PC-9 (cell line): ENCODE measurements around the gene DENND5A. TPM values are rescaled to one million over a fixed set of nuclear protein-coding genes. Genes with fewer than 3 reads are reported as not detected.

Source experiments
- BruUV-seq: library from RNA; stranded (reverse); fragments of 400-500 nt; replicated peaks from 2 replicates; lab custom pipeline; 2021; lab: Mats Ljungman, UMichigan
- CTCF ChIA-PET: fragments of 300-600 bp; sonication (Branson Sonifier 250); formaldehyde crosslinking; loops from one replicate; lab custom pipeline; 2022; ENCODE audit warnings: antibody characterized with exemption; lab: Charles Lee
- POLR2A ChIA-PET: fragments of 300-600 bp; sonication (Branson Sonifier 250); formaldehyde crosslinking; loops from one replicate; lab custom pipeline; 2022; ENCODE audit warnings: antibody characterized with exemption; ENCODE audit not compliant: unreplicated experiment; lab: Charles Lee
- DNase-seq, 2 experiments: peaks; one replicate each; pipeline versions ENCODE4 v3.0.0 to v3.0.0-alpha.2; 2015 to 2022; ENCODE audit warnings: mixed read lengths in 1 of 2
- H2AFZ ChIP-seq: fragments of 200-600 bp; sonication (generic); 2 replicates; pipeline ENCODE4 v1.8.1; 2017; ENCODE audit warnings: antibody characterized with exemption
- H3F3A ChIP-seq: fragments of 200-600 bp; sonication (generic); 2 replicates; pipeline ENCODE4 v1.8.1; 2017; ENCODE audit warnings: antibody characterized with exemption, mild to moderate bottlenecking, low read depth; ENCODE audit not compliant: insufficient read depth
- H3K27ac ChIP-seq: fragments of 200-600 bp; sonication (generic); 2 replicates; pipeline ENCODE4 v1.6.1; 2016; ENCODE audit warnings: mixed run types
- H3K27me3 ChIP-seq: fragments of 200-600 bp; sonication (generic); 2 replicates; pipeline ENCODE4 v1.6.1; 2016; ENCODE audit warnings: low read depth, mixed run types; ENCODE audit not compliant: insufficient read depth
- H3K36me3 ChIP-seq: fragments of 200-600 bp; sonication (generic); 2 replicates; pipeline ENCODE4 v1.6.1; 2016; ENCODE audit warnings: low read depth, mixed run types
- H3K4me1 ChIP-seq: fragments of 200-600 bp; sonication (generic); replicated peaks from 2 replicates; pipeline ENCODE4 v1.6.1; 2016; ENCODE audit warnings: mixed run types; ENCODE audit not compliant: insufficient read depth
- H3K4me2 ChIP-seq: fragments of 200-600 bp; sonication (generic); 2 replicates; pipeline ENCODE4 v1.6.1; 2017; ENCODE audit warnings: mixed run types
- H3K4me3 ChIP-seq: fragments of 200-600 bp; sonication (generic); 2 replicates; pipeline ENCODE4 v1.6.1; 2016; ENCODE audit warnings: mixed run types
- H3K79me2 ChIP-seq: fragments of 200-600 bp; sonication (generic); 2 replicates; pipeline ENCODE4 v1.6.1; 2017; ENCODE audit warnings: low read depth, mixed run types
- H3K9me2 ChIP-seq: fragments of 200-600 bp; sonication (generic); 2 replicates; pipeline ENCODE4 v1.8.1; 2017; ENCODE audit warnings: mild to moderate bottlenecking; ENCODE audit not compliant: insufficient read depth
- H3K9me3 ChIP-seq: fragments of 200-600 bp; sonication (generic); 2 replicates; pipeline ENCODE4 v1.8.1; 2016; ENCODE audit warnings: low read depth; ENCODE audit not compliant: insufficient read depth
- H4K20me1 ChIP-seq: fragments of 200-600 bp; sonication (generic); 2 replicates; pipeline ENCODE4 v1.8.1; 2017; ENCODE audit not compliant: insufficient read depth
- CTCF ChIP-seq: fragments of 200-600 bp; sonication (generic); conservative IDR thresholded peaks from 2 replicates; pipeline ENCODE4 v1.6.1; 2017; ENCODE audit warnings: mixed run types, antibody characterized with exemption, mild to moderate bottlenecking, moderate library complexity
- EZH2 ChIP-seq: fragments of 200-600 bp; sonication (generic); IDR thresholded peaks from 2 replicates; pipeline ENCODE4 v1.8.0; 2017; ENCODE audit warnings: antibody characterized with exemption, low read depth
- intact Hi-C: fragments of 100-400 bp; cut with micrococcal nuclease; formaldehyde crosslinking; loops from one replicate; pipeline ENCODE4 v1.10.0; 2022; ENCODE audit not compliant: unreplicated experiment
- total RNA-seq: library from RNA; stranded (reverse); gene quantifications from 2 replicates; pipeline ENCODE4 v1.2.3, GENCODE V29; 2021

DENND5A gene
- total RNA-seq, 1 experiment from 2014 or later: 19.8 TPM

- Histone ChIP-seq H2AFZ (no peak overlapping the region), H3K4me3 (no peak overlapping the region), H3F3A (no peaks in the 10 kb centered on the region), H4K20me1 (no peaks in the 10 kb centered on the region), H3K79me2 (no peaks in the 10 kb centered on the region), H3K36me3 (no peaks in the 10 kb centered on the region), H3K27me3 (no peaks in the 10 kb centered on the region), H3K9me2 (no peaks in the 10 kb centered on the region), H3K4me2 (no peak overlapping the region), H3K9me3 (no peaks in the 10 kb centered on the region), H3K27ac (no peak overlapping the region), H3K4me1 (no peaks in the 10 kb centered on the region)
- BruUV-seq: no TSS peak
- TF ChIP-seq EZH2: no peak
- TF ChIP-seq CTCF: no peak
- intact Hi-C loops: no loop called here
- POLR2A ChIA-PET: no interaction called here
- CTCF ChIA-PET: no interaction called here
- DNase-seq: no peak
Measured at GRCh38 chr11:9201372-9202162, 63.6 kb downstream of the DENND5A start.

DNA sequence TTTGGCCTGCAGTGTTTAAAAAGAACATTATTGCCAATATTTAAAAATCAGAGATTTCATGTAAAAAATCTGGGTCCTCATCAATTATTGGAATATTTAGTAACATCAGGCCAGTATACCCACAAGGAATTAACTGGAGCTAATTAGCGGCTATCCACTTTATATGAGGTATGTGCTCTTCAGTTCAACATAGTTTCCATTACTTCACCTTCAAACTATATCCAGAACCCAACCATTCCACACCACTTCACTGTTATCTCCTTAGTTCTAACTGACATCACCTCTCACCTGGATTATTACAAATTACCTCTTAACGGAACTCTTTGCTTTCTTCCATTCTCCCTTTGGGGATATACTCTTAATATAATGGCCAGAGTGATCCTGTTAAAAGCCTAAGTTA is 64.7 kb downstream of the DENND5A start:
- Histone ChIP-seq H3K4me1 (no peaks in the 10 kb centered on the region), H3F3A (no peaks in the 10 kb centered on the region), H3K9me2 (no peaks in the 10 kb centered on the region), H3K79me2 (no peaks in the 10 kb centered on the region), H3K36me3 (no peaks in the 10 kb centered on the region), H3K4me2 (no peak overlapping the region), H2AFZ (no peak overlapping the region), H4K20me1 (no peaks in the 10 kb centered on the region), H3K4me3 (no peak overlapping the region), H3K27me3 (no peaks in the 10 kb centered on the region), H3K27ac (no peak overlapping the region), H3K9me3 (no peaks in the 10 kb centered on the region)
- ChIA-PET CTCF (no interaction called here), POLR2A (no interaction called here)
- no TSS peak for BruUV-seq
- intact Hi-C loops: no loop called here
- DNase-seq: no peak
- TF ChIP-seq CTCF (no peak), EZH2 (no peak)

DNA sequence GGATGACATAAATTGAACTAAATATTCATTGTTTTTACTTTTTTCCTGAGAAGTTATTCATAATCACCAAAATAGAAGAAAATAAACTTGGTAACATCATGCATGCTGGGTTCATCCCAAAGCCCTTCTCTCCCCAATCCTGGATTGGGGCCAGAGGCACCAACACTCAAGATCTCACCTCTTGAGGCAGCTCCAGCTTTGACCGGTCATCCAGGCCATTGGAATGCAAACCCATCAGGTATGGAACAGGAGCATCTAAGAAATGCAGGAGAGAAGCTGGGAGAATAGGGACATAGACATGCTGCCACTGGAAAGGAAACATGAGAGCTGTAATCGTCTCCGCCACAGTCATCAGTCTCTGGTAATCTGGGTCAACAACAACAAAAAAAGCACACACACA is 71.8 kb downstream of the DENND5A start:
- no peak overlapping the region for H3K4me3 ChIP-seq
- H3K36me3 ChIP-seq: no peaks in the 10 kb centered on the region
- intact Hi-C loops: no loop called here
- no peaks in the 10 kb centered on the region for H4K20me1 ChIP-seq
- H3K4me1 ChIP-seq: no peaks in the 10 kb centered on the region
- H3K27ac ChIP-seq: no peak overlapping the region
- no peaks in the 10 kb centered on the region for H3K9me2 ChIP-seq
- BruUV-seq: no TSS peak
- H3F3A ChIP-seq: no peaks in the 10 kb centered on the region
- no peak for TF ChIP-seq CTCF
- no peak for TF ChIP-seq EZH2
- no peak for DNase-seq
- no peaks in the 10 kb centered on the region for H3K9me3 ChIP-seq
- H3K27me3 ChIP-seq: no peaks in the 10 kb centered on the region
- ChIA-PET CTCF (no interaction called here), POLR2A (no interaction called here)
- H3K4me2 ChIP-seq: no peak overlapping the region
- H2AFZ ChIP-seq: no peak overlapping the region
- no peaks in the 10 kb centered on the region for H3K79me2 ChIP-seq
